ENCODE data around the gene PSME4. TPM values are rescaled to one million over a fixed set of nuclear protein-coding genes. Genes with fewer than 3 reads are reported as not detected.
A peak's percentile ranks its signal among the peaks of the same experiment; 100 is the strongest.

Gene PSME4
- total and polyA plus RNA-seq, 2 of the 13 experiments (the other 11 are each of a cell fraction or from before 2014, with no cell fraction given): 52.1 to 77.8 TPM

GRCh38 chr2:53970724-53971602 lies at the start of gene PSME4 (continued):
- TF ChIP-seq CEBPB (IDR thresholded peaks at IDR 0.05; ENCODE audit: borderline replicate concordance, low read depth, low read length) (no peak), KLF11 (CRISPR knock-in tag; IDR thresholded peaks at IDR 0.05) (peak; percentile 61; the same call in 1 of the 2 replicates), STAG1 (CRISPR knock-in tag; IDR thresholded peaks at IDR 0.05) (peak; percentile 18), ZNF879 (CRISPR knock-in tag; IDR thresholded peaks at IDR 0.05) (peak; percentile 20; the same call in 1 of the 2 replicates), ZNF503 (CRISPR knock-in tag; IDR thresholded peaks at IDR 0.05) (peak; percentile 82; the same call in 1 of the 2 replicates), ZNF335 (CRISPR knock-in tag; IDR thresholded peaks at IDR 0.05) (peak; percentile 74; the same call in 1 of the 2 replicates), PPARG (CRISPR knock-in tag; conservative IDR thresholded peaks at IDR 0.05) (no peak; the same call in 1 of the 2 replicates), ZNF562 (CRISPR knock-in tag; IDR thresholded peaks at IDR 0.05; ENCODE audit: borderline replicate concordance) (no peak), ZNF354B (CRISPR knock-in tag; IDR thresholded peaks at IDR 0.05) (0 out of 2 replicates have a peak, but pooled peaks have one; percentile 82), ZBTB4 (CRISPR knock-in tag; IDR thresholded peaks at IDR 0.05; ENCODE audit: borderline replicate concordance) (no peak; the same call in 1 of the 2 replicates), ZNF703 (CRISPR knock-in tag; IDR thresholded peaks at IDR 0.05; ENCODE audit: borderline replicate concordance) (no peak), ZNF597 (CRISPR knock-in tag; IDR thresholded peaks at IDR 0.05) (no peak), IKZF5 (CRISPR knock-in tag; IDR thresholded peaks at IDR 0.05) (peak; percentile 81), HDAC1 (CRISPR knock-in tag; IDR thresholded peaks at IDR 0.05) (peak; percentile 84), SSRP1 (CRISPR knock-in tag; IDR thresholded peaks at IDR 0.05) (no peak), ZBTB20 (CRISPR knock-in tag; IDR thresholded peaks at IDR 0.05; ENCODE audit: borderline replicate concordance, low read depth) (peak; percentile 80; the same call in 1 of the 2 replicates)

Measured in HepG2 (cell line).